ENCODE measurements around the gene C6orf47. TPM values are rescaled to one million over a fixed set of nuclear protein-coding genes. Genes with fewer than 3 reads are reported as not detected.

Gene C6orf47
- total and polyA plus RNA-seq, 2 of the 13 experiments (the other 11 are each of a cell fraction or from before 2014, with no cell fraction given), result 1.7 to 18.1 TPM

DNA sequence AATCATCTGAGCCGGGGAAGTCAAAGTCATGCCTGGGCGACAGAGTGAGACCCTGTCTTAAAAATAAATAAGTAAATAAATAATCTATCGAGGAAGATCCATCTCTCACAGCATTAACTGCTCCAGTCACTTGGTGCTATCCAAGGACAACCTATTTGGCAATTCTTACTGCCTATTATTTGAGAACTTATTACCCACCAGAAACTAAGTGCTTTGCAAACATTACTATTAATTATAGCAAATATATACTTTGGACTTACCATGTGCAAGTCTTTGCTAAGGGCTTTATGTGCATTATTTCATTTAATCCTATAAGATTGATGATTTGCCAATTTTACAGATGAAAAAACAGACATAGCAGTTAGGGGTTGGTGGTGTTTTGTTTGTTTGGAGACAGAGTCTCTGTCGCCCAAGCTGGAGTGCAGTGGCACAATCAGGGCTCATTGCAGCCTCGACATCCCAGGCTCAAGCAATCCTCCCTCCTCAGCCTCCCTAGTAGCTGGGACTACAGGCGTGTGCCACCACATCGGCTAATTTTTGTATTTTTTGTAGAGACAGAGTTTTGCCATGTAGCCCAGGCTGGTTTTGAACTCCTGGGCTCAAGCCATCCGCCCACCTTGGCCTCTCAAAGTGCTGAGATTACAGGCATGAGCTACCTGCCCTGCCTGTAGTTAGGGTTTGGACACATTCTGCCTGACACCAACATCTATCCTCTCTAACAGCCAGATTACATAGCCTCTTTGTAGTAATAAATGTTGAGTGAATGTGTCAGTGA, 5.8 kb downstream of the C6orf47 start (continued):
- TF ChIP-seq, protein P1, sequence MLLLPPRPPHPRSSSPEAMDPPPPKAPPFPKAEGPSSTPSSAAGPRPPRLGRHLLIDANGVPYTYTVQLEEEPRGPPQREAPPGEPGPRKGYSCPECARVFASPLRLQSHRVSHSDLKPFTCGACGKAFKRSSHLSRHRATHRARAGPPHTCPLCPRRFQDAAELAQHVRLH (CRISPR knock-in tag; IDR thresholded peaks at IDR 0.05; ENCODE audit: borderline replicate concordance, low read depth), result no peak
- TF ChIP-seq SIX4 (CRISPR knock-in tag; IDR thresholded peaks at IDR 0.05) (no peak), ZNF790 (CRISPR knock-in tag; IDR thresholded peaks at IDR 0.05; ENCODE audit: borderline replicate concordance) (0 out of 2 replicates have a peak, but pooled peaks have one; percentile 10), RXRB (CRISPR knock-in tag; IDR thresholded peaks at IDR 0.05; ENCODE audit: borderline replicate concordance) (0 out of 2 replicates have a peak, but pooled peaks have one; percentile 12), EP300 (IDR thresholded peaks at IDR 0.05; ENCODE audit: low read depth in 2 of 2, low read length in 2 of 2) (0 out of 4 replicates have a peak, but pooled peaks of 1 of the 2 experiments have one; percentile 30), EP300 (CRISPR knock-in tag; IDR thresholded peaks at IDR 0.05; ENCODE audit: borderline replicate concordance) (no peak), ARID2 (CRISPR knock-in tag; IDR thresholded peaks at IDR 0.05; ENCODE audit: borderline replicate concordance) (no peak), CCAR2 (optimal IDR thresholded peaks at IDR 0.05; ENCODE audit: low read depth, low read length) (no peak), ZNF34 (CRISPR knock-in tag; IDR thresholded peaks at IDR 0.05; ENCODE audit: borderline replicate concordance) (no peak), ZNF564 (CRISPR knock-in tag; IDR thresholded peaks at IDR 0.05) (no peak), HNF4A (CRISPR knock-in tag; IDR thresholded peaks at IDR 0.05) (0 out of 2 replicates have a peak, but pooled peaks have one; percentile 22), ATM (IDR thresholded peaks at IDR 0.05; ENCODE audit: borderline replicate concordance) (no peak), NFKBIZ (CRISPR knock-in tag; IDR thresholded peaks at IDR 0.05) (no peak), ZNF251 (CRISPR knock-in tag; IDR thresholded peaks at IDR 0.05) (no peak), ZFP36 (IDR thresholded peaks at IDR 0.05; ENCODE audit: borderline replicate concordance, low read depth, low read length, partially characterized antibody) (no peak), MBD4 (IDR thresholded peaks at IDR 0.05; ENCODE audit: borderline replicate concordance, low read length) (no peak), KAT7 (CRISPR knock-in tag; IDR thresholded peaks at IDR 0.05; ENCODE audit: borderline replicate concordance) (no peak), ADNP (CRISPR knock-in tag; IDR thresholded peaks at IDR 0.05) (peak; percentile 57; the same call in 1 of the 2 replicates), GTF3A (CRISPR knock-in tag; conservative IDR thresholded peaks at IDR 0.05) (no peak), ZNF24 (IDR thresholded peaks at IDR 0.05) (no peak), TCF7L2 (IDR thresholded peaks at IDR 0.05; ENCODE audit: low read depth, low read length) (no peak), MAFG (CRISPR knock-in tag; IDR thresholded peaks at IDR 0.05) (no peak), JDP2 (CRISPR knock-in tag; IDR thresholded peaks at IDR 0.05; ENCODE audit: borderline replicate concordance) (no peak)
- TF ChIP-seq, protein P2, sequence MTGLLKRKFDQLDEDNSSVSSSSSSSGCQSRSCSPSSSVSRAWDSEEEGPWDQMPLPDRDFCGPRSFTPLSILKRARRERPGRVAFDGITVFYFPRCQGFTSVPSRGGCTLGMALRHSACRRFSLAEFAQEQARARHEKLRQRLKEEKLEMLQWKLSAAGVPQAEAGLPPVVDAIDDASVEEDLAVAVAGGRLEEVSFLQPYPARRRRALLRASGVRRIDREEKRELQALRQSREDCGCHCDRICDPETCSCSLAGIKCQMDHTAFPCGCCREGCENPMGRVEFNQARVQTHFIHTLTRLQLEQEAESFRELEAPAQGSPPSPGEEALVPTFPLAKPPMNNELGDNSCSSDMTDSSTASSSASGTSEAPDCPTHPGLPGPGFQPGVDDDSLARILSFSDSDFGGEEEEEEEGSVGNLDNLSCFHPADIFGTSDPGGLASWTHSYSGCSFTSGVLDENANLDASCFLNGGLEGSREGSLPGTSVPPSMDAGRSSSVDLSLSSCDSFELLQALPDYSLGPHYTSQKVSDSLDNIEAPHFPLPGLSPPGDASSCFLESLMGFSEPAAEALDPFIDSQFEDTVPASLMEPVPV (CRISPR knock-in tag; IDR thresholded peaks at IDR 0.05), result no peak
- TF ChIP-seq, protein P3, sequence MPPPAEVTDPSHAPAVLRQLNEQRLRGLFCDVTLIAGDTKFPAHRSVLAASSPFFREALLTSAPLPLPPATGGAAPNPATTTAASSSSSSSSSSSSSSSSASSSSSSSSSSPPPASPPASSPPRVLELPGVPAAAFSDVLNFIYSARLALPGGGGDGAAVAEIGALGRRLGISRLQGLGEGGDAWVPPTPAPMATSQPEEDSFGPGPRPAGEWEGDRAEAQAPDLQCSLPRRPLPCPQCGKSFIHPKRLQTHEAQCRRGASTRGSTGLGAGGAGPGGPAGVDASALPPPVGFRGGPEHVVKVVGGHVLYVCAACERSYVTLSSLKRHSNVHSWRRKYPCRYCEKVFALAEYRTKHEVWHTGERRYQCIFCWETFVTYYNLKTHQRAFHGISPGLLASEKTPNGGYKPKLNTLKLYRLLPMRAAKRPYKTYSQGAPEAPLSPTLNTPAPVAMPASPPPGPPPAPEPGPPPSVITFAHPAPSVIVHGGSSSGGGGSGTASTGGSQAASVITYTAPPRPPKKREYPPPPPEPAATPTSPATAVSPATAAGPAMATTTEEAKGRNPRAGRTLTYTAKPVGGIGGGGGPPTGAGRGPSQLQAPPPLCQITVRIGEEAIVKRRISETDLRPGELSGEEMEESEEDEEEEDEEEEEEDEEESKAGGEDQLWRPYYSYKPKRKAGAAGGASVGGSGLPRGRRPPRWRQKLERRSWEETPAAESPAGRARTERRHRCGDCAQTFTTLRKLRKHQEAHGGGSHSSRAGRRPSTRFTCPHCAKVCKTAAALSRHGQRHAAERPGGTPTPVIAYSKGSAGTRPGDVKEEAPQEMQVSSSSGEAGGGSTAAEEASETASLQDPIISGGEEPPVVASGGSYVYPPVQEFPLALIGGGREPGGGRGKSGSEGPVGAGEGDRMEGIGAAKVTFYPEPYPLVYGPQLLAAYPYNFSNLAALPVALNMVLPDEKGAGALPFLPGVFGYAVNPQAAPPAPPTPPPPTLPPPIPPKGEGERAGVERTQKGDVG (CRISPR knock-in tag; IDR thresholded peaks at IDR 0.05; ENCODE audit: borderline replicate concordance), result no peak
- TF ChIP-seq, protein P4, sequence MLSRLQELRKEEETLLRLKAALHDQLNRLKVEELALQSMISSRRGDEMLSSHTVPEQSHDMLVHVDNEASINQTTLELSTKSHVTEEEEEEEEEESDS (CRISPR knock-in tag; IDR thresholded peaks at IDR 0.05; ENCODE audit: borderline replicate concordance), result no peak

All from HepG2 (cell line).